Measurements from ENCODE around the gene CD81.

Gene CD81

GRCh38 chr11:2377511-2378443 lies 667 bp downstream of the CD81 start:
- Histone ChIP-seq H3K9ac (ENCODE audit: low read length) (peak overlapping the region; percentile 92), H3K9me3 (ENCODE audit: insufficient read depth, low read length) (no peaks in the 10 kb centered on the region), H3K4me3 (ENCODE audit: low read length) (peak overlapping the region; percentile 90), H3K79me2 (ENCODE audit: low read length) (peaks cover 55% of the 10 kb centered on the region), H3K27me3 (ENCODE audit: low read depth, low read length) (no peaks in the 10 kb centered on the region), H3K36me3 (replicated peaks; ENCODE audit: low read depth, low read length) (peaks cover 5% of the 10 kb centered on the region), H2AFZ (ENCODE audit: low read depth, low read length) (no peak overlapping the region), H4K20me1 (ENCODE audit: insufficient read depth, low read length) (peaks cover 54% of the 10 kb centered on the region), H3K4me2 (ENCODE audit: low read length) (peak overlapping the region; percentile 100), H3K27ac (ENCODE audit: low read length) (peak overlapping the region; percentile 37; the same call in 1 of the 2 replicates), H3K4me1 (ENCODE audit: low read length) (peaks cover 12% of the 10 kb centered on the region)
- TF ChIP-seq EZH2phosphoT487 (IDR thresholded peaks at IDR 0.05; ENCODE audit: low read depth) = no peak
- TF ChIP-seq, protein P1, sequence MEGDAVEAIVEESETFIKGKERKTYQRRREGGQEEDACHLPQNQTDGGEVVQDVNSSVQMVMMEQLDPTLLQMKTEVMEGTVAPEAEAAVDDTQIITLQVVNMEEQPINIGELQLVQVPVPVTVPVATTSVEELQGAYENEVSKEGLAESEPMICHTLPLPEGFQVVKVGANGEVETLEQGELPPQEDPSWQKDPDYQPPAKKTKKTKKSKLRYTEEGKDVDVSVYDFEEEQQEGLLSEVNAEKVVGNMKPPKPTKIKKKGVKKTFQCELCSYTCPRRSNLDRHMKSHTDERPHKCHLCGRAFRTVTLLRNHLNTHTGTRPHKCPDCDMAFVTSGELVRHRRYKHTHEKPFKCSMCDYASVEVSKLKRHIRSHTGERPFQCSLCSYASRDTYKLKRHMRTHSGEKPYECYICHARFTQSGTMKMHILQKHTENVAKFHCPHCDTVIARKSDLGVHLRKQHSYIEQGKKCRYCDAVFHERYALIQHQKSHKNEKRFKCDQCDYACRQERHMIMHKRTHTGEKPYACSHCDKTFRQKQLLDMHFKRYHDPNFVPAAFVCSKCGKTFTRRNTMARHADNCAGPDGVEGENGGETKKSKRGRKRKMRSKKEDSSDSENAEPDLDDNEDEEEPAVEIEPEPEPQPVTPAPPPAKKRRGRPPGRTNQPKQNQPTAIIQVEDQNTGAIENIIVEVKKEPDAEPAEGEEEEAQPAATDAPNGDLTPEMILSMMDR (IDR thresholded peaks at IDR 0.05; ENCODE audit: low read depth, low read length) = no peak

GRCh38 chr11:2378527-2379210 lies 1.6 kb downstream of the CD81 start:
- H2AFZ ChIP-seq (ENCODE audit: low read depth, low read length) = no peak overlapping the region
- no peak overlapping the region for H3K27ac ChIP-seq (ENCODE audit: low read length)
- H3K27me3 ChIP-seq (ENCODE audit: low read depth, low read length) = no peaks in the 10 kb centered on the region
- peaks cover 64% of the 10 kb centered on the region for H3K79me2 ChIP-seq (ENCODE audit: low read length)
- peak overlapping the region; percentile 90 for H3K4me3 ChIP-seq (ENCODE audit: low read length)
- H3K9me3 ChIP-seq (ENCODE audit: insufficient read depth, low read length) = no peaks in the 10 kb centered on the region
- H3K4me1 ChIP-seq (ENCODE audit: low read length) = peaks cover 15% of the 10 kb centered on the region
- peaks cover 5% of the 10 kb centered on the region for H3K36me3 ChIP-seq (replicated peaks; ENCODE audit: low read depth, low read length)
- H3K4me2 ChIP-seq (ENCODE audit: low read length) = peak overlapping the region; percentile 100
- no peak for TF ChIP-seq EZH2phosphoT487 (IDR thresholded peaks at IDR 0.05; ENCODE audit: low read depth)
- TF ChIP-seq, protein P1 (IDR thresholded peaks at IDR 0.05; ENCODE audit: low read depth, low read length) = no peak
- H3K9ac ChIP-seq (ENCODE audit: low read length) = peak overlapping the region; percentile 92
- H4K20me1 ChIP-seq (ENCODE audit: insufficient read depth, low read length) = peaks cover 63% of the 10 kb centered on the region

DNA sequence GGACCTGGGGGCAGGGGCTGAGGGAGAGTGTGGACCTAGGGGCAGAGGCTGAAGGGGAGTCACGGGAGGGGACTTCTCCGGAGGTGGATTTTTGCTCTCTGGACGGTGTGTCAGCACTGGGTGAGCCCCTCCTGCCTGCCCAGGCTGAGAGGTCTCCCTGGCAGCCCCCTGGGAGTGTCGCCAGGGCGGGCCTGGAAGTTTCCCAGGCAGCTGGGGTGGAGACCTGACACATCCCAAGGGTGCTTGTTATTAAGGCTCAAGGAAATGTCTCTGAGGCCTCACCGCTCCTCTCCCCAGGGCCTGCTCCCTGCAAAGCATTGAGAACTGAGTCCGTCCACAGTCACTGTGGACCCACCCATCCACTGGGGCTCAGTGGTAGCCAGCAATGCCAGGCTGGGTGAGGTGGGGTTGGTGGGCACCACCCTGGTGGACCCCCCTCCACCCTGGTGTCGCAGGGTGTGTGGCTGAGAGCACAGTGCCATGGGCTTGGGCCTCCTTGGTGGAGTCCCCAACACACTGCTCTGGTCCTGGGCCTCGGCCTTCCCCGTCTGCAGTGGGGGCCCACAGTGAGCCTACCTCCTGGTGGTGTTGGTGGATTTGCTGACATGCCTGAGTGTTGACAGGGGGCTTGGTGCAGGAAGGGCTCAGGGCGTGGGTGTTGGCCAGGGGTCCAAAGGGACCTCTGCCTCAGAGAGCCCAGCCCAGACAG lies 2.5 kb downstream of the CD81 start:
- Histone ChIP-seq H3K9ac (ENCODE audit: low read length) (no peak overlapping the region), H3K4me3 (ENCODE audit: low read length) (no peak overlapping the region), H4K20me1 (ENCODE audit: insufficient read depth, low read length) (peaks cover 70% of the 10 kb centered on the region), H3K9me3 (ENCODE audit: insufficient read depth, low read length) (no peaks in the 10 kb centered on the region), H3K4me2 (ENCODE audit: low read length) (no peak overlapping the region), H3K27ac (ENCODE audit: low read length) (no peak overlapping the region), H3K79me2 (ENCODE audit: low read length) (peaks cover 71% of the 10 kb centered on the region), H3K27me3 (ENCODE audit: low read depth, low read length) (no peaks in the 10 kb centered on the region), H3K4me1 (ENCODE audit: low read length) (peaks cover 20% of the 10 kb centered on the region), H3K36me3 (replicated peaks; ENCODE audit: low read depth, low read length) (peaks cover 5% of the 10 kb centered on the region), H2AFZ (ENCODE audit: low read depth, low read length) (no peak overlapping the region)
- TF ChIP-seq, protein P1 (IDR thresholded peaks at IDR 0.05; ENCODE audit: low read depth, low read length) = no peak
- no peak for TF ChIP-seq EZH2phosphoT487 (IDR thresholded peaks at IDR 0.05; ENCODE audit: low read depth)
